T-helper 1 cell treated with Interleukin-12 subunit alpha and Interleukin-12 subunit beta and Interleukin-4 antibody, amounts not matched to agents 30 μg/mL and 1 μg/mL, for 36 hours (primary cell): ENCODE results near the gene C1RL.
"Not testable (repeated sequence)": the region's sequence is repeated elsewhere in the genome, so short reads cannot be mapped to it uniquely, and the experiment has no call there.

Experiments
- H3K27ac Mint-ChIP-seq: one replicate; pipeline ENCODE4 v1.8.0; 2021; ENCODE audit warnings: mild to moderate bottlenecking, mixed read lengths
- H3K27me3 Mint-ChIP-seq: one replicate; pipeline ENCODE4 v1.8.0; 2021; ENCODE audit warnings: low read depth, mixed read lengths
- H3K36me3 Mint-ChIP-seq: one replicate; pipeline ENCODE4 v1.8.0; 2021; ENCODE audit warnings: low read depth, mixed read lengths
- H3K4me1 Mint-ChIP-seq: one replicate; pipeline ENCODE4 v1.8.0; 2021; ENCODE audit warnings: low read depth, mixed read lengths
- H3K4me3 Mint-ChIP-seq: one replicate; pipeline ENCODE4 v1.8.0; 2021; ENCODE audit warnings: mild to moderate bottlenecking, moderate library complexity, mixed read lengths
- H3K9me3 Mint-ChIP-seq: one replicate; pipeline ENCODE4 v1.8.0; 2021; ENCODE audit warnings: mixed read lengths

The C1RL gene

GRCh38 chr12:7061138-7061537, 47.9 kb downstream of the C1RL start:
- no peaks in the 10 kb centered on the region for H3K36me3 Mint-ChIP-seq
- H3K4me1 Mint-ChIP-seq = no peaks in the 10 kb centered on the region
- H3K9me3 Mint-ChIP-seq = no peaks in the 10 kb centered on the region
- H3K4me3 Mint-ChIP-seq = no peak overlapping the region
- peaks cover 20% of the 10 kb centered on the region for H3K27me3 Mint-ChIP-seq
- H3K27ac Mint-ChIP-seq = no peak overlapping the region

GRCh38 chr12:7060353-7060954, 48.6 kb downstream of the C1RL start, which contains the start of gene C1S:
Gene C1S, plus strand, starts transcription at chr12:7060718. Its CDS starts 1,195 bp downstream, at chr12:7061913.
- no peak within 1 kb of the TSS for H3K27ac Mint-ChIP-seq
- no peaks in the 10 kb centered on the region for H3K9me3 Mint-ChIP-seq
- no peaks in the 10 kb centered on the region for H3K36me3 Mint-ChIP-seq
- H3K4me1 Mint-ChIP-seq = no peaks in the 10 kb centered on the region
- no peak within 1 kb of the TSS for H3K4me3 Mint-ChIP-seq
- H3K27me3 Mint-ChIP-seq = peaks cover 16% of the 10 kb centered on the region

- peaks cover 18% of the 10 kb centered on the region for H3K27me3 Mint-ChIP-seq
- H3K4me1 Mint-ChIP-seq = no peaks in the 10 kb centered on the region
- no peak overlapping the region for H3K4me3 Mint-ChIP-seq
- no peak overlapping the region for H3K27ac Mint-ChIP-seq
- H3K36me3 Mint-ChIP-seq = no peaks in the 10 kb centered on the region
- no peaks in the 10 kb centered on the region for H3K9me3 Mint-ChIP-seq
Measured at GRCh38 chr12:7059780-7060179, 49.2 kb downstream of the C1RL start.

GRCh38 chr12:7058850-7059395, 50.1 kb downstream of the C1RL start:
- Mint-ChIP-seq H3K4me3 (no peak overlapping the region), H3K9me3 (no peaks in the 10 kb centered on the region), H3K27me3 (peaks cover 21% of the 10 kb centered on the region), H3K27ac (no peak overlapping the region), H3K4me1 (no peaks in the 10 kb centered on the region), H3K36me3 (no peaks in the 10 kb centered on the region)

DNA sequence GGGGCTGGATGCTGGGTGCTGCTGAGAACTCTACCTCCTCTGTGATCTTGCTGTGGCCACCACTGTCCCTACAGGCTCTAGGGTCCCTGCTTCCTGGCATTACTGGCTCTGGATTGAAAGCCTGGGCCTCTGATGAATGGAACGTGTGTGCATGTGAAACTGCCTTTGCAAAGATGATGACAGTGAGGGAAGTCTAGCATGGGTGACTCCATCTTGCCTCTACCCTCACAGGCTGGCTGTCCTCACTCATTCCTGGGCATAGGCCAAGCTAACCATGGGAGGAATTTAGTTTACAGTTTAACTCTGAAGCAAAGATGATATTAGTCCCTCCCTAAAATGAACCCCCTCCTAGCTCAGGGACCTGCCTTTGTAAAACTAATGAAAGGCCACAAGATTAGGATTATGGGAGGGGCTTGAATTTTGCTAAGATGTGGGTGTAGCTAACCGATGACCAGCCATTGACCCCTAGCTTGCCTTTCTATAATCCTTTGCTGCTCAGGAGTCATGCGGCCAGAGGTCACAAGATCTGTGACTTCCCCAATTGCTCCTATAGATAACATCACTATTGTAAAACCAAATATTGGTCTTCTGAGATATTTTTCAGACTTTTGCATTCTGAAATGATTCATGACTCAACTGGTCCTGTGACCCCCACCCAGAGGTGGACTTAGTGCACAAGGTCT, 50.7 kb downstream of the C1RL start:
- Mint-ChIP-seq H3K9me3 (no peaks in the 10 kb centered on the region), H3K27ac (no peak overlapping the region), H3K27me3 (peaks cover 22% of the 10 kb centered on the region), H3K36me3 (no peaks in the 10 kb centered on the region), H3K4me3 (no peak overlapping the region), H3K4me1 (no peaks in the 10 kb centered on the region)

GRCh38 chr12:7055736-7056135, 53.3 kb downstream of the C1RL start:
- H3K9me3 Mint-ChIP-seq, H3K4me3 Mint-ChIP-seq, H3K27ac Mint-ChIP-seq, H3K36me3 Mint-ChIP-seq, H3K4me1 Mint-ChIP-seq: not testable (repeated sequence)
- peaks cover 44% of the 10 kb centered on the region for H3K27me3 Mint-ChIP-seq

- Mint-ChIP-seq H3K9me3 (no peaks in the 10 kb centered on the region), H3K4me1 (no peaks in the 10 kb centered on the region), H3K36me3 (no peaks in the 10 kb centered on the region), H3K27ac (no peak overlapping the region), H3K4me3 (no peak overlapping the region), H3K27me3 (peaks cover 43% of the 10 kb centered on the region)
Measured at GRCh38 chr12:7054925-7055324, 54.1 kb downstream of the C1RL start.

DNA sequence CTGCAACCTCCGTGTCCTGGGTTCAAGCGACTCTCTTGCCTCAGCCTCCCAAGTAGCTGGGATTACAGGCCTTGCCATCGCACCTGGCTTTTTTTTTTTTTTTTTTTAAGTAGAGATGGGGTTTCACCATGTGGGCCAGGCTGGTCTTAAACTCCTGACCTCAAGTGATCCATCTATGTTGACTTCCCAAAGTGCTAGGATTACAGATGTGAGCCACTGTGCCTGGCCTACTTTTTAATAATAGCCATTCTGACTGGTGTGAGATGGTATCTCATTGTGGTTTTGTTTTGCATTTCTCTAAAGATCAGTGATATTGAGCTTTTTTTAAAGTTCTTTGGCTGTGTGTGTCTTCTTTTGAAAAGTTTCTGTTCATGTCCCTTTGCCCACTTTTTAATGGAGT, 59.0 kb downstream of the C1RL start:
- H3K9me3 Mint-ChIP-seq, H3K27ac Mint-ChIP-seq, H3K4me3 Mint-ChIP-seq, H3K36me3 Mint-ChIP-seq: not testable (repeated sequence)
- H3K4me1 Mint-ChIP-seq = peaks cover 16% of the 10 kb centered on the region
- H3K27me3 Mint-ChIP-seq = peaks cover 39% of the 10 kb centered on the region

DNA sequence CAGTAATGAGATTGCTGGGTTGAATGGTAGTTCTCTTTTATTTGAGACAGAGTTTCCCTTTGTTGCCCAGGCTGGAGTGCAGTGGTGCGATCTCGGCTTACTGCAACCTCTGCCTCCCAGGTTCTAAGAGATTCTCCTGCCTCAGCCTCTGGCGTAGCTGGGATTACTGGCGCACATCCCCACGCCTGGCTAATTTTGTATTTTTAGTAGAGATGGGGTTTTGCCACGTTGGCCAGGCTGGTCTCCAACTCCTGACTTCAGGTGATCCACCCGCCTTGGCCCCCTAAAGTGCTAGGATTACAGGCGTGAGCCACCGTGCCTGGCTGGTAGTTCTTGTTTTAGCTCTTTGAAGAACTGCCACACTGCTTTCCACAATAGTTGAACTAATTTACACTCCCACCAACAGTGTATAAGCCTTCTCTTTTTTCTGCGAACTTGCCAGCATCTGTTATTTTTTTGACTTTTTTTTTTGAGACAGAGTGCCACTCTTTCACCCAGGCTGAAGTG, 59.5 kb downstream of the C1RL start:
- not testable (repeated sequence) for H3K9me3 Mint-ChIP-seq, H3K36me3 Mint-ChIP-seq, H3K4me3 Mint-ChIP-seq
- Mint-ChIP-seq H3K27ac (peak overlapping the region; percentile 0), H3K4me1 (peaks cover 16% of the 10 kb centered on the region), H3K27me3 (peaks cover 36% of the 10 kb centered on the region)

DNA sequence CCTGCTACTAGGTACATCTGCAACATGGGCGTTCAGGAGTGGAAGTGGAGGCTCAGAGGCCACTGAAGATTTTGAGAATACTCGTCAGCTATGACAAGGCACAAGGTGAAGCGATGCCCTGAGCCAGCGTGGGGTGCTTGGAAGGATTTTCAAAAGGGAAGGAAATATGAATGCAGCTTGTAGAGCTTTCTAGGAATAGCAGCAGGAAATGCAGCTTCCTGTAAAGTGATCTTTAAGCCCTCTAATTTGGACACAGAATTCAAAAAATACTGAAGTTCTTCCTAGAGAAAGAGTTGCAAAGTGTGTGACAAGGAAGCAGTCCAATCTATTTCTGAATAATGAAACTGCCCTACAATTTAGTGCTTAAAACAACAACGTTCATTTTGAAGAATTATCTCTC, 61.7 kb downstream of the C1RL start:
- Mint-ChIP-seq H3K27ac (peak overlapping the region; percentile 53), H3K4me1 (peaks cover 16% of the 10 kb centered on the region), H3K9me3 (no peaks in the 10 kb centered on the region), H3K27me3 (peaks cover 20% of the 10 kb centered on the region), H3K36me3 (no peaks in the 10 kb centered on the region), H3K4me3 (peak overlapping the region; percentile 35)

DNA sequence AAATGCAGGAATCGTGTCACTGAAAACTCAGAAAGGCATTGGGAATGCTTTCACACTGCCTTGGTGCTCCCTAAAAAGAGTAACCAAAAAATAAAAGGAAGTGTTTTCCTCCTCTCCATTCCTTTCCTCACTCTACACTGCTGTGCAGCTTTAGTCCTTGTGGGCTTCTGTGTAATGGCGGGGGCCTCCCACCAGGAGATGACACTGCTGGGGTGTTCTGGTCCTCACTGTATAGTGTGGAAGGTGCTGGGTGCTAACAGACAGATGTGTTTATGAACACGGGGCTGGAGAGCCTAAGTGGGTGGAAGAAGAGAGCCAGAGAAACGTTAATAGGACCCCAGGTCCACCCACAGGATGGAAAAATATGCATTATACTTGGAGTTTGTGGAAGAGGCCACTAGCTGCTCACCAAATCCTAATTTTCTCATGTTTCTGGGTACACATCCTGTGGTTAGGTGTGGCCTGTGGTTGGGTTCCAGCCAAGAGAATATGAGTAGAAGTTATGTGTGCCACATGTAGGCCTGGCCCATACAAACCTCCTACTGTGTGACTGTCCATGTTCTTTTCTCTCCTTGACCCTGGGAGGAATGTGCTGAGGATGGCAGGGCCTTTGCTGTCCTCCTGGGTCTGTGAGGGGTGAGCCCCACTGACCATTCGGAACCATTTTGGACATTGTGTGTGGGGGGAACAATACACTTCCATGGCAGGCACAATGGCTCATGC, 62.5 kb downstream of the C1RL start:
- Mint-ChIP-seq H3K27me3 (peaks cover 13% of the 10 kb centered on the region), H3K36me3 (no peaks in the 10 kb centered on the region), H3K27ac (peak overlapping the region; percentile 11), H3K9me3 (no peaks in the 10 kb centered on the region), H3K4me3 (no peak overlapping the region), H3K4me1 (peaks cover 16% of the 10 kb centered on the region)

DNA sequence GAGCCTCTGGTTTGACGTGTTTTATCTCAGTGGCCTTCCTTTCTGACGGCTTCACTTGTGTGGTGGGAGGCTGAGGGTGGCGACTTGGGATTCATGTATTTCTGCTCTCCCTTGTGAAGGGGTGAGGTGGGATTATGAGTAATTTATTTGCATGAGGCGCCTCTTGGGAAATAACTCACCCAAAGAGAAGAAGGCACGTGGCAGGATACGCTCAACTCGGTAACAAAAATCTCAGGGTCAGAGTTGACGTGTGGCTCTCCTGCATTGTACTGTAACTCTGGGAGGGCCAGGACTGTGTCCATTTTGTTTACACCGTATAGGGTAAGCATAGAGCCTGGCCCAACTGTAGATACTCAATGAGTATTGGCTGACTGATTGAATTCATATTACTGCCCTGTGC, 63.1 kb downstream of the C1RL start:
- Mint-ChIP-seq H3K4me3 (no peak overlapping the region), H3K36me3 (no peaks in the 10 kb centered on the region), H3K27me3 (peaks cover 8% of the 10 kb centered on the region), H3K9me3 (no peaks in the 10 kb centered on the region), H3K4me1 (peaks cover 16% of the 10 kb centered on the region), H3K27ac (no peak overlapping the region)
